ENCODE results near the gene P2RY10. TPM values are rescaled to one million over a fixed set of nuclear protein-coding genes. Genes with fewer than 3 reads are reported as not detected.

The P2RY10 gene
- total RNA-seq, 2 experiments from 2014 or later = 8.1 to 15.1 TPM

DNA sequence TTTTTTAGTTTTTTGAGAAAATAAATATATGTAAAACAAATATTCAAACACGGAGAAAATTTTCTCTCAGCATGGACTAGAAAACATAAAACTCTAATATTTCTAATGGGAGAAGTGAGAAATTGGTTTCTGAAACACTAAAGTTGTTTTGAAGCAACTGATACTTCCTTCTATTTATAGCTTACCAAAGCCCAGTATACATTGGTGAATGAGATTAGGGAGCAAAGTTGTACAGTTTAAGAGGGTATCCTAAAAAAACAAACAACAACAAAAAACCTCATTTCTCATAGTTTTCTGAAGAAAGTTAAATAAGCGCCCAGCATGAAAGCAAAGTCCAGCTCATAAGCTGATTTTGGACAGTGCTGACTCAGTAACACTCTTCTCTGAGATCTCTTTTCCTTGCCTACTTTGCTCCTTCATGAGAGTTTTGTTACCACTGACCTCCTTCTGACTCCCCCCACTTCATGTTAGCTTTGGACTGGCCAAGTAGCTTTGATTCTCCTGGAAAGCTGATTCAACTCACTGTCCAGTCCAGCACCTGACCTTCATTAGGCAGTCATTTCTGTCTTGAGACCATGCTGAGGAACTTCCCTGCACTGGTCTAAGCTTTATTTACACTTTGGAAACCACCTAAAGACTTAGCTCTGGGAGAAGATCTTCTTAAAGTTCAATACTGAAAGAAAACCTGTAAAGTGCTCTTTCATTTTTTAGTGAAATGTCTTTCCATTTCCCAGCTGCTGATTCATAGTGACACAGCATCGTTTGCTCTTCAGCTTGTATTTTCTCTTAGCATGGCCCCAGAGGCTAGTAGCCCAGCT is 21.8 kb upstream of the P2RY10 start:
- H3K36me3 ChIP-seq (ENCODE audit: insufficient read depth, low read length) = no peaks in the 10 kb centered on the region
- no peak for DNase-seq (ENCODE audit: low spot score)
- no peaks in the 10 kb centered on the region for H3K4me1 ChIP-seq (ENCODE audit: insufficient read depth, low read length, poor library complexity, severe bottlenecking)
- H3K79me2 ChIP-seq (ENCODE audit: insufficient read depth, low read depth, low read length) = no peaks in the 10 kb centered on the region
- H3K9me3 ChIP-seq (ENCODE audit: low read length) = no peaks in the 10 kb centered on the region
- H4K20me1 ChIP-seq (ENCODE audit: insufficient read depth, low read length) = no peaks in the 10 kb centered on the region
- BruUV-seq (replicated peaks) = no TSS peak
- H3K27ac ChIP-seq (ENCODE audit: low read depth, low read length, poor library complexity, severe bottlenecking) = no peak overlapping the region
- H3K4me2 ChIP-seq (ENCODE audit: low read length) = no peak overlapping the region
- POLR2A ChIA-PET = no interaction called here
- TF ChIP-seq, protein P1, sequence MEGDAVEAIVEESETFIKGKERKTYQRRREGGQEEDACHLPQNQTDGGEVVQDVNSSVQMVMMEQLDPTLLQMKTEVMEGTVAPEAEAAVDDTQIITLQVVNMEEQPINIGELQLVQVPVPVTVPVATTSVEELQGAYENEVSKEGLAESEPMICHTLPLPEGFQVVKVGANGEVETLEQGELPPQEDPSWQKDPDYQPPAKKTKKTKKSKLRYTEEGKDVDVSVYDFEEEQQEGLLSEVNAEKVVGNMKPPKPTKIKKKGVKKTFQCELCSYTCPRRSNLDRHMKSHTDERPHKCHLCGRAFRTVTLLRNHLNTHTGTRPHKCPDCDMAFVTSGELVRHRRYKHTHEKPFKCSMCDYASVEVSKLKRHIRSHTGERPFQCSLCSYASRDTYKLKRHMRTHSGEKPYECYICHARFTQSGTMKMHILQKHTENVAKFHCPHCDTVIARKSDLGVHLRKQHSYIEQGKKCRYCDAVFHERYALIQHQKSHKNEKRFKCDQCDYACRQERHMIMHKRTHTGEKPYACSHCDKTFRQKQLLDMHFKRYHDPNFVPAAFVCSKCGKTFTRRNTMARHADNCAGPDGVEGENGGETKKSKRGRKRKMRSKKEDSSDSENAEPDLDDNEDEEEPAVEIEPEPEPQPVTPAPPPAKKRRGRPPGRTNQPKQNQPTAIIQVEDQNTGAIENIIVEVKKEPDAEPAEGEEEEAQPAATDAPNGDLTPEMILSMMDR (conservative IDR thresholded peaks at IDR 0.05; ENCODE audit: low read length) = no peak
- no peak for TF ChIP-seq EZH2phosphoT487 (IDR thresholded peaks at IDR 0.05; ENCODE audit: borderline replicate concordance, low read depth, low read length)
- H3K9me2 ChIP-seq (ENCODE audit: insufficient read depth, low read length) = no peaks in the 10 kb centered on the region
- CTCF ChIA-PET (ENCODE audit: unreplicated experiment) = no interaction called here
- no peak overlapping the region for H2AFZ ChIP-seq (ENCODE audit: low read length)
- H3K4me3 ChIP-seq (ENCODE audit: low read depth, low read length, poor library complexity, severe bottlenecking) = no peak overlapping the region
- intact Hi-C loops (cut with micrococcal nuclease; ENCODE audit: unreplicated experiment) = no loop called here

DNA sequence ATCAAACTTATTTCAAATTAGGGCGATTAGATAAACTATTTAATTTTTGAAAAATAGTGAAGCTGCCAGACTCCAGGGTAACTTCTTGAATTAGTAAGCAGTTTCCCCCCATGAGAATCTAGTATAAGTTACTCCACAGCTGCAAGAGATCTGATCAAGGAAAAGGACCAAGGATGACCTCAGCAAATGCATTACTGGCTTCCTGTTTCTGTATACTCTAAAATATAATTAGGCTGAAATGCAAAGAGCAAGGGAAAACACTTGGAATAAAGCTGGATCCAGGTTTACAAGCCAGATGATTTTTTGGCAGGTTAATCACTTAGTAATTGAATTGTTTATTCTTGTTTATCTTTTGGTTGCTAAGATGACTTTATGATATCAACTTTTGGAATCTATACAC is 13.4 kb upstream of the P2RY10 start:
- ChIA-PET POLR2A (interaction anchor here (1.2 kb wide), 1 partner anchor 9 kb away, joined by 3 read pairs; no protein-coding TSS in a partner anchor), CTCF (ENCODE audit: unreplicated experiment) (no interaction called here)
- intact Hi-C loops (cut with micrococcal nuclease; ENCODE audit: unreplicated experiment) = no loop called here
- H3K4me1 ChIP-seq (ENCODE audit: insufficient read depth, low read length, poor library complexity, severe bottlenecking) = no peaks in the 10 kb centered on the region
- H2AFZ ChIP-seq (ENCODE audit: low read length) = no peak overlapping the region
- no peak for DNase-seq (ENCODE audit: low spot score)
- no peak overlapping the region for H3K4me2 ChIP-seq (ENCODE audit: low read length)
- no peaks in the 10 kb centered on the region for H3K36me3 ChIP-seq (ENCODE audit: insufficient read depth, low read length)
- no peaks in the 10 kb centered on the region for H4K20me1 ChIP-seq (ENCODE audit: insufficient read depth, low read length)
- no peak overlapping the region for H3K4me3 ChIP-seq (ENCODE audit: low read depth, low read length, poor library complexity, severe bottlenecking)
- H3K79me2 ChIP-seq (ENCODE audit: insufficient read depth, low read depth, low read length) = no peaks in the 10 kb centered on the region
- TF ChIP-seq, protein P1 (conservative IDR thresholded peaks at IDR 0.05; ENCODE audit: low read length) = no peak
- no peak for TF ChIP-seq EZH2phosphoT487 (IDR thresholded peaks at IDR 0.05; ENCODE audit: borderline replicate concordance, low read depth, low read length)
- no peaks in the 10 kb centered on the region for H3K9me3 ChIP-seq (ENCODE audit: low read length)
- H3K9me2 ChIP-seq (ENCODE audit: insufficient read depth, low read length) = no peaks in the 10 kb centered on the region
- BruUV-seq (replicated peaks) = no TSS peak
- no peak overlapping the region for H3K27ac ChIP-seq (ENCODE audit: low read depth, low read length, poor library complexity, severe bottlenecking)

DNA sequence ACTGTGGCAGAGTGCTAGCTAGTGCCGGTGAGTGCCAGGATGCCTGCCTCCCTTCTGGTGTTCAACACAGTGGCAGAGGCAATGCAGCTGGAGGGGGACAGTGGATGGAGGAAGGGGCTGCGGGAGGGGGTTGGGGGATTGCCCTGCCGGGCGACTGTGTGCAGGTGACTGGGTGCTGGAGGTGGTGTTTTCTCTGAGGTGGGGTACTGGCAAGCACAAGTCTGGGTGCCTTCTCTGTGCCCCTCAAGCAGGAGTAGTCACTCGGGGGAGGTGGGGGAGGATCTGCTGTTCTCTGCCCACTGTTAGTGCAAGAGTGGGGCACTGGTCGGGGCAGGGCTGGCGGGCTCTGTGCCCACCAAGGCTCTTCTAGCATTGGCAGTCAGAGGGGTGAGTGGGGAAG is 10.3 kb upstream of the P2RY10 start:
- Histone ChIP-seq H2AFZ (ENCODE audit: low read length) (no peak overlapping the region), H3K9me3 (ENCODE audit: low read length) (no peaks in the 10 kb centered on the region), H3K27ac (ENCODE audit: low read depth, low read length, poor library complexity, severe bottlenecking) (no peak overlapping the region), H3K79me2 (ENCODE audit: insufficient read depth, low read depth, low read length) (no peaks in the 10 kb centered on the region), H3K4me2 (ENCODE audit: low read length) (no peak overlapping the region), H4K20me1 (ENCODE audit: insufficient read depth, low read length) (no peaks in the 10 kb centered on the region), H3K36me3 (ENCODE audit: insufficient read depth, low read length) (no peaks in the 10 kb centered on the region), H3K4me3 (ENCODE audit: low read depth, low read length, poor library complexity, severe bottlenecking) (no peak overlapping the region), H3K4me1 (ENCODE audit: insufficient read depth, low read length, poor library complexity, severe bottlenecking) (no peaks in the 10 kb centered on the region), H3K9me2 (ENCODE audit: insufficient read depth, low read length) (no peaks in the 10 kb centered on the region)
- no peak for TF ChIP-seq EZH2phosphoT487 (IDR thresholded peaks at IDR 0.05; ENCODE audit: borderline replicate concordance, low read depth, low read length)
- TF ChIP-seq, protein P1 (conservative IDR thresholded peaks at IDR 0.05; ENCODE audit: low read length) = no peak
- intact Hi-C loops (cut with micrococcal nuclease; ENCODE audit: unreplicated experiment) = no loop called here
- BruUV-seq (replicated peaks) = no TSS peak
- POLR2A ChIA-PET = interaction anchor here (0.7 kb wide), 1 partner anchor 178 kb away, joined by 5 read pairs; no protein-coding TSS in a partner anchor
- DNase-seq (ENCODE audit: low spot score) = no peak
- CTCF ChIA-PET (ENCODE audit: unreplicated experiment) = no interaction called here
